ENCODE data around the gene ISYNA1.

DNA sequence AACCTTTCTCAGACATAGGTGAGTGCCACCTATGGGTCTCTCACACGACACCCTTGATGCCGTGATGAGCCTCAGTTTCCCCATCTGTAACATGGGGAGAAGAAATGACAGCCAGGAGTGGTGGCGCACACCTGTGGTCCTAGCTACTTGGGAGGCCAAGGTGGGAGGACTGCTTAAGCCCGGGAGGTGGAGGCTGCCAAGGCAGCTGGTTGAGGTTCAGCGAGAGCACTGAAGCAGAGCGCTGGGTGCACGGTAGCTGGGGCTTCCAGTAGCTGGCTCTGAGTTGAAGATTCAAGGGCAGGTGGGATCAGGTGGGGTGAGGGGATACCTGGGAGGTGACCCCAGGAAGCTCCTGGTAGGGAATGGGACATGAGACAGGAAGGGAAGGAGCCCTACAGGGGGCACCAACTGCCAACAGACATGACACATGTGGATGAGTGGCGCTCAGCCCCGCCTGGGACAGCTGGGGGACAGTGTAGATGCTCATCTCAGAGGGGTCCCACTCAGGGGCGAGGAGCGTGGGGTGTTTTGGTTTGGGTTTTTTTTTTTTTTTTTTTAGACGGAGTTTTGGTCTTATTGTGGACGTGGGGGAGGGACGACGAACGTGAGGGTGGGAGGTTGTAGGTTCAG is 25.2 kb downstream of the ISYNA1 start:
- TF ChIP-seq GATA2 (IDR thresholded peaks at IDR 0.05; ENCODE audit: low read depth, low read length) (no peak), GATA3 (IDR thresholded peaks at IDR 0.05; ENCODE audit: low read depth, low read length) (no peak)
